Stomach (tissue), 4 donors: ENCODE data around the gene DEPDC1B.

Experiments used
- CTCF ChIP-seq, 7 experiments: fragments of 450-650 bp in 4 of 7; fragments of 200-600 bp in 3 of 7; sonication (generic) in 3 of 7; IDR thresholded peaks; one replicate each; pipeline ENCODE4 v1.5.1; 2016 to 2019; ENCODE audit warnings: antibody characterized with exemption in 7 of 7, control low read depth in 2 of 7, mild to moderate bottlenecking in 1 of 7
- POLR2A ChIP-seq, 4 donors: fragments of 450-650 bp; IDR thresholded peaks; one replicate each; pipeline ENCODE4 v1.6.1; 2016; ENCODE audit warnings: antibody characterized with exemption in 4 of 4, control low read depth in 2 of 4, mild to moderate bottlenecking in 1 of 4, moderate library complexity in 1 of 4
- POLR2AphosphoS5 ChIP-seq, 3 donors: sonication (generic); formaldehyde crosslinking; IDR thresholded peaks; one replicate each; pipeline ENCODE4 v1.6.1; 2016; ENCODE audit warnings: antibody characterized with exemption in 3 of 3

DNA sequence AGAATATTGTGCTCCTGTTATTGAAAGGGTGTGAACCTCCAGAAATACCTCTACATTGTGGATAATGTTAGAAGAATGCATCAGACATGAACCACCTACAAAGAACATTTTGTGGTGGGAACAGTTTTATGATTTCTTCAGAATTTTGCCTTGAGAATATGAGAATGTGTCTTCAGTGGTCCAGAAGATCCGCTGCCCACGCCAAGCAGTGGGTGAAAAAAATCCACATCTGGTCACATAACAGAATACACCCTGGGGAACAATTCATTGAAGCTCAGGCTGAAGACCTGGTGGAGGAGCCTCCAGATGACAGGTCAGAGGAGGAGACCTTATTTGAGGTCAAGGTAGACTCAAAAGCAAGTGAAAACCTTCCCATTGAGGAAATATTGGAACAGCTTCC, 69.1 kb downstream of the DEPDC1B start:
- TF ChIP-seq POLR2AphosphoS5 (IDR thresholded peaks at IDR 0.05) (no peak), CTCF (IDR thresholded peaks at IDR 0.05) (no peak), POLR2A (IDR thresholded peaks at IDR 0.05) (no peak)
